HG02870 (cell line): ENCODE data around the gene RUVBL2.
"Not testable (repeated sequence)": the region's sequence is repeated elsewhere in the genome, so short reads cannot be mapped to it uniquely, and the experiment has no call there.

ENCODE experiments used
- ATAC-seq: cut with Tn5 transposase; IDR thresholded peaks from one replicate; pipeline ENCODE4 v1.9.1; 2021; ENCODE audit warnings: mild to moderate bottlenecking, moderate library complexity; ENCODE audit not compliant: unreplicated experiment

Gene RUVBL2

GRCh38 chr19:49016067-49016839 is 22.6 kb downstream of the RUVBL2 start:
- no peak for ATAC-seq

- ATAC-seq, result no peak
Observed at GRCh38 chr19:49017041-49017665, 23.5 kb downstream of the RUVBL2 start, which contains the start of gene LHB. Gene LHB (minus strand): TSS chr19:49017091. CDS start chr19:49017081, 10 bp downstream.

- no peak for ATAC-seq
Observed at GRCh38 chr19:49017666-49018351, 24.1 kb downstream of the RUVBL2 start.

- ATAC-seq, result not testable (repeated sequence)
Observed at GRCh38 chr19:49018388-49019241, 24.9 kb downstream of the RUVBL2 start.

GRCh38 chr19:49019242-49019932 is 25.7 kb downstream of the RUVBL2 start:
- ATAC-seq, result no peak

GRCh38 chr19:49020342-49020741 is 26.7 kb downstream of the RUVBL2 start:
- ATAC-seq, result no peak

GRCh38 chr19:49020931-49021895 is 27.5 kb downstream of the RUVBL2 start:
- no peak for ATAC-seq

- ATAC-seq, result no peak
Observed at GRCh38 chr19:49022116-49022515, 28.4 kb downstream of the RUVBL2 start.

- ATAC-seq, result not testable (repeated sequence)
Observed at GRCh38 chr19:49024233-49024632, 30.5 kb downstream of the RUVBL2 start, which contains the start of gene CGB3. Gene CGB3 (minus strand): TSS chr19:49024333. CDS start chr19:49023971, 362 bp downstream.

- not testable (repeated sequence) for ATAC-seq
Observed at GRCh38 chr19:49025088-49025487, 31.4 kb downstream of the RUVBL2 start.

- ATAC-seq, result not testable (repeated sequence)
Observed at GRCh38 chr19:49025599-49025998, 31.9 kb downstream of the RUVBL2 start.

GRCh38 chr19:49028686-49029085 is 35.0 kb downstream of the RUVBL2 start:
- ATAC-seq, result not testable (repeated sequence)

GRCh38 chr19:49029749-49030148 is 36.1 kb downstream of the RUVBL2 start:
- ATAC-seq, result not testable (repeated sequence)

- ATAC-seq, result not testable (repeated sequence)
Observed at GRCh38 chr19:49030323-49030722, 36.6 kb downstream of the RUVBL2 start.

GRCh38 chr19:49031642-49032301 is 38.1 kb downstream of the RUVBL2 start, which contains the start of gene CGB2:
Gene CGB2 (plus strand): TSS chr19:49031890. CDS start chr19:49032096, 206 bp downstream.
- ATAC-seq, result not testable (repeated sequence)

GRCh38 chr19:49036815-49037214 is 43.1 kb downstream of the RUVBL2 start, which contains the start of gene CGB1:
Gene CGB1 (minus strand): TSS chr19:49036895. CDS start chr19:49036711, 184 bp downstream.
- ATAC-seq, result not testable (repeated sequence)

- not testable (repeated sequence) for ATAC-seq
Observed at GRCh38 chr19:49038111-49038510, 44.4 kb downstream of the RUVBL2 start.
